ENCODE measurements around the gene GNA12.

The GNA12 gene

GRCh38 chr7:2823130-2823529, 21.0 kb downstream of the GNA12 start:
- no peak for TF ChIP-seq EZH2phosphoT487 (conservative IDR thresholded peaks at IDR 0.05; ENCODE audit: low read length)
- no peak for TF ChIP-seq CTCF (IDR thresholded peaks at IDR 0.05; ENCODE audit: insufficient read depth, low read length, poor library complexity, severe bottlenecking)
- no peak overlapping the region for H3K9ac ChIP-seq (ENCODE audit: low read length)
- H4K20me1 ChIP-seq (ENCODE audit: low read depth, low read length), result peaks cover 6% of the 10 kb centered on the region; the same call in 1 of the 2 replicates
- H3K36me3 ChIP-seq (ENCODE audit: low read length), result no peaks in the 10 kb centered on the region
- H3F3A ChIP-seq (ENCODE audit: insufficient read depth), result no peaks in the 10 kb centered on the region
- H3K9me2 ChIP-seq (replicated peaks; ENCODE audit: insufficient read depth, low read length), result no peaks in the 10 kb centered on the region
- H2AFZ ChIP-seq (ENCODE audit: low read depth, low read length, severe bottlenecking), result no peak overlapping the region
- H3K9me3 ChIP-seq (ENCODE audit: insufficient read depth, low read length), result no peaks in the 10 kb centered on the region
- no peak overlapping the region for H3K4me3 ChIP-seq (ENCODE audit: insufficient read depth, low read length, poor library complexity, severe bottlenecking)
- H3K27ac ChIP-seq (ENCODE audit: low read depth, low read length), result no peak overlapping the region
- H3K79me2 ChIP-seq (ENCODE audit: insufficient read depth, low read length), result no peaks in the 10 kb centered on the region
- no peaks in the 10 kb centered on the region for H3K27me3 ChIP-seq (ENCODE audit: low read length)
- no peak overlapping the region for H3K4me2 ChIP-seq (ENCODE audit: low read depth, low read length, poor library complexity, severe bottlenecking)

DNA sequence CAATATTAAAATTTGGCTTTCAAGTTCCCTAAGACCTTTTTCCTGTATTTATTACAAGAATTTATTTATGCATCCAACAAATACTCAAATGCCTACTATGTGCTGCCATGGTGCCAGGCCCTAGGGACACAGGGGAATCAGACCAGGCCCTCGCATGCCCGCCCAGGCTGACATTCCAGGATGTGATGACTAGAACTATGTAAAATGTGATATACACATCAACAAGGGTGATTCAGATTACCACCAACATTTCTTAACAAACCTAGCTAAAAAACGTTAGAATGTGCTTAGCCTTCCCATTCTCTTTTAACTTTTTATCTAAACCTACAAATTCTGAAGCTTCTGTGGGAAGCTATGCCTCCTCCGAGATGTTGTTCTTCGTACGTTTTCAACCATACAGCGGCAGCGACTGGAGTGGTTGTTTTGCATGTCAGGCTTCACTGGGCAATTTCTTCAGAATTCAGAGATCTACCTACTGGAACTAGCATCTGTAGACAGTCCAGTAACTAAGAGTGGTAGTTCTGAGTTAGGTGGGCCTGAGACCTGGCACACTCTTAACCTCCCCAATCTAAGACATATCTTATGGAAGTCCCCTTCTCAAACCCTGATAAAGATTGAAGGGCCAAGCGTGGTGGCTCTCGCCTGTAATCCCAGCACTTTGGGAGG, 22.1 kb downstream of the GNA12 start:
- Histone ChIP-seq H3K79me2 (ENCODE audit: insufficient read depth, low read length) (no peaks in the 10 kb centered on the region), H3K9ac (ENCODE audit: low read length) (no peak overlapping the region), H3K9me2 (replicated peaks; ENCODE audit: insufficient read depth, low read length) (no peaks in the 10 kb centered on the region), H3F3A (ENCODE audit: insufficient read depth) (no peaks in the 10 kb centered on the region), H3K27ac (ENCODE audit: low read depth, low read length) (no peak overlapping the region), H4K20me1 (ENCODE audit: low read depth, low read length) (peaks cover 8% of the 10 kb centered on the region; the same call in 1 of the 2 replicates), H3K27me3 (ENCODE audit: low read length) (no peaks in the 10 kb centered on the region), H3K4me3 (ENCODE audit: insufficient read depth, low read length, poor library complexity, severe bottlenecking) (no peak overlapping the region), H3K4me2 (ENCODE audit: low read depth, low read length, poor library complexity, severe bottlenecking) (no peak overlapping the region), H2AFZ (ENCODE audit: low read depth, low read length, severe bottlenecking) (no peak overlapping the region), H3K36me3 (ENCODE audit: low read length) (no peaks in the 10 kb centered on the region), H3K9me3 (ENCODE audit: insufficient read depth, low read length) (no peaks in the 10 kb centered on the region)
- TF ChIP-seq CTCF (IDR thresholded peaks at IDR 0.05; ENCODE audit: insufficient read depth, low read length, poor library complexity, severe bottlenecking) (no peak), EZH2phosphoT487 (conservative IDR thresholded peaks at IDR 0.05; ENCODE audit: low read length) (no peak)

DNA sequence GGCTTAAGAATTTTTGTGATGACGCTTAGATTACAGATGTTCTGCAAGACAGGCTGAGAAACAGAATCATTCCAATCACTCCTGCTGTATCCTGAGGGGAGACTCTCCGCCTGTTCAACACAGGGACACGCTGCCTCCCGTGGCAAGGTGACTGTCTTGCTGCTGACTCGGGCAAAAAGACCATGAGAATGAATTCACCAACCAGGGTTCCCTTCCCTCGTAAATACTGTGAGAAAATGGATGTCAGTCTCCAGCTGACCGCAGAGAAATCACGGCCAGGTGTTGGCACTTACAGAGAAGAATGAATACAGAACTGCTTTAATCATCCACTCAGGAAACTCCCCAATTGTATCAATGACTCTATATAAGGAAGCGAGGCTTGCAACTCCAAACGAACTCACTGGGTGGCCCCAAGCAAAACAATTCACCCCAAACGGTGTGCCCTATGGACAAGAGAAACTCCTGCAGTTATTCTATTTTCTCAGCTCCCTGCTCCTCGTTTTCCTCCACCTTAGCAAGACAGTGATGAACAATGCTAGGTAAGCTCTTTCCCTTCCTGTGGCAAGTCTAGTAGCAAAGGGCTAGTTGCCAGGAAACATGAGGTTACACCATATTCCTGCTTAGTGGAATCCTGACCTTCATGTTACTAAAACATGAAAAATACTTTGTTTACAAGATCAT, 22.8 kb downstream of the GNA12 start:
- TF ChIP-seq CTCF (IDR thresholded peaks at IDR 0.05; ENCODE audit: insufficient read depth, low read length, poor library complexity, severe bottlenecking) (no peak), EZH2phosphoT487 (conservative IDR thresholded peaks at IDR 0.05; ENCODE audit: low read length) (no peak)
- H2AFZ ChIP-seq (ENCODE audit: low read depth, low read length, severe bottlenecking), result no peak overlapping the region
- H3F3A ChIP-seq (ENCODE audit: insufficient read depth), result no peaks in the 10 kb centered on the region
- no peaks in the 10 kb centered on the region for H3K79me2 ChIP-seq (ENCODE audit: insufficient read depth, low read length)
- H3K27ac ChIP-seq (ENCODE audit: low read depth, low read length), result no peak overlapping the region
- no peaks in the 10 kb centered on the region for H3K9me2 ChIP-seq (replicated peaks; ENCODE audit: insufficient read depth, low read length)
- no peak overlapping the region for H3K4me3 ChIP-seq (ENCODE audit: insufficient read depth, low read length, poor library complexity, severe bottlenecking)
- H3K9me3 ChIP-seq (ENCODE audit: insufficient read depth, low read length), result no peaks in the 10 kb centered on the region
- H3K9ac ChIP-seq (ENCODE audit: low read length), result no peak overlapping the region
- H3K36me3 ChIP-seq (ENCODE audit: low read length), result no peaks in the 10 kb centered on the region
- H4K20me1 ChIP-seq (ENCODE audit: low read depth, low read length), result peaks cover 8% of the 10 kb centered on the region; the same call in 1 of the 2 replicates
- no peaks in the 10 kb centered on the region for H3K27me3 ChIP-seq (ENCODE audit: low read length)
- no peak overlapping the region for H3K4me2 ChIP-seq (ENCODE audit: low read depth, low read length, poor library complexity, severe bottlenecking)

Measured in SU-DHL-6 (cell line).